ENCODE results near the gene RAB14. TPM values are rescaled to one million over a fixed set of nuclear protein-coding genes. Genes with fewer than 3 reads are reported as not detected.

The RAB14 gene
- total RNA-seq, 1 donor from 2014 or later, result 67.7 TPM

GRCh38 chr9:121173501-121173900 is 28.2 kb downstream of the RAB14 start:
- DNase-seq (ENCODE audit: low spot score) (no peak), ATAC-seq (no peak)
- intact Hi-C loops (cut with DNase I), result no loop called here

- intact Hi-C loops (cut with DNase I), result no loop called here
- ATAC-seq (no peak), DNase-seq (ENCODE audit: low spot score) (no peak)
Observed at GRCh38 chr9:121172726-121173487, 28.8 kb downstream of the RAB14 start.

- ATAC-seq, result no peak
- DNase-seq (ENCODE audit: low spot score), result no peak
- intact Hi-C loops (cut with DNase I), result no loop called here
Observed at GRCh38 chr9:121171236-121171635, 30.4 kb downstream of the RAB14 start.

- ATAC-seq (peak; percentile 57), DNase-seq (ENCODE audit: low spot score) (no peak)
- intact Hi-C loops (cut with DNase I), result no loop called here
Observed at GRCh38 chr9:121169094-121169601, 32.5 kb downstream of the RAB14 start.

GRCh38 chr9:121168052-121168451 is 33.6 kb downstream of the RAB14 start:
- intact Hi-C loops (cut with DNase I), result no loop called here
- DNase-seq (ENCODE audit: low spot score) (no peak), ATAC-seq (no peak)

- intact Hi-C loops (cut with DNase I), result loop anchor here (5.0 kb wide), 1 partner anchor 497 kb away; no protein-coding TSS in a partner anchor
- no peak for ATAC-seq
- no peak for DNase-seq (ENCODE audit: low spot score)
Observed at GRCh38 chr9:121160025-121160424, 41.6 kb downstream of the RAB14 start.

- intact Hi-C loops (cut with DNase I), result no loop called here
- DNase-seq (ENCODE audit: low spot score) (no peak), ATAC-seq (no peak)
Observed at GRCh38 chr9:121157939-121158338, 43.7 kb downstream of the RAB14 start.

GRCh38 chr9:121156263-121156731 is 45.4 kb downstream of the RAB14 start:
- intact Hi-C loops (cut with DNase I), result no loop called here
- ATAC-seq (no peak), DNase-seq (ENCODE audit: low spot score) (no peak)

- ATAC-seq, result no peak
- intact Hi-C loops (cut with DNase I), result no loop called here
- no peak for DNase-seq (ENCODE audit: low spot score)
Observed at GRCh38 chr9:121154782-121155181, 46.9 kb downstream of the RAB14 start.

GRCh38 chr9:121153642-121154041 is 48.0 kb downstream of the RAB14 start:
- DNase-seq (ENCODE audit: low spot score) (no peak), ATAC-seq (no peak)
- intact Hi-C loops (cut with DNase I), result no loop called here

GRCh38 chr9:121150188-121150587 is 51.5 kb downstream of the RAB14 start:
- intact Hi-C loops (cut with DNase I), result no loop called here
- DNase-seq (ENCODE audit: low spot score) (no peak), ATAC-seq (no peak)

- no peak for DNase-seq (ENCODE audit: low spot score)
- intact Hi-C loops (cut with DNase I), result no loop called here
- no peak for ATAC-seq
Observed at GRCh38 chr9:121144482-121144881, 57.2 kb downstream of the RAB14 start.

- no peak for ATAC-seq
- intact Hi-C loops (cut with DNase I), result no loop called here
- no peak for DNase-seq (ENCODE audit: low spot score)
Observed at GRCh38 chr9:121143771-121144170, 57.9 kb downstream of the RAB14 start.

GRCh38 chr9:121141706-121142105 is 60.0 kb downstream of the RAB14 start:
- intact Hi-C loops (cut with DNase I), result no loop called here
- no peak for ATAC-seq
- DNase-seq (ENCODE audit: low spot score), result no peak

GRCh38 chr9:121141306-121141705 is 60.4 kb downstream of the RAB14 start:
- no peak for ATAC-seq
- intact Hi-C loops (cut with DNase I), result no loop called here
- no peak for DNase-seq (ENCODE audit: low spot score)

- intact Hi-C loops (cut with DNase I), result no loop called here
- ATAC-seq (no peak), DNase-seq (ENCODE audit: low spot score) (no peak)
Observed at GRCh38 chr9:121140162-121140561, 61.5 kb downstream of the RAB14 start.

- intact Hi-C loops (cut with DNase I), result no loop called here
- ATAC-seq (no peak), DNase-seq (ENCODE audit: low spot score) (no peak)
Observed at GRCh38 chr9:121138973-121139372, 62.7 kb downstream of the RAB14 start.

GRCh38 chr9:121138561-121138960 is 63.1 kb downstream of the RAB14 start:
- intact Hi-C loops (cut with DNase I), result no loop called here
- no peak for DNase-seq (ENCODE audit: low spot score)
- ATAC-seq, result no peak

GRCh38 chr9:121135642-121136041 is 66.0 kb downstream of the RAB14 start:
- intact Hi-C loops (cut with DNase I), result no loop called here
- ATAC-seq (no peak), DNase-seq (ENCODE audit: low spot score) (no peak)

- intact Hi-C loops (cut with DNase I), result no loop called here
- no peak for ATAC-seq
- DNase-seq (ENCODE audit: low spot score), result peak; percentile 61
Observed at GRCh38 chr9:121133104-121133816, 68.4 kb downstream of the RAB14 start.
